Spleen (tissue), 11 donors: ENCODE data around the gene SASH1. TPM values are rescaled to one million over a fixed set of nuclear protein-coding genes. Genes with fewer than 3 reads are reported as not detected.

Experiments
- DNase-seq: peaks from one replicate; pipeline ENCODE4 v3.0.0-alpha.2; 2020
- H3K27ac ChIP-seq, 8 donors: fragments of 200-600 bp; sonication (generic) in 7 of 8; 1 replicate in 4 of 8; 2 replicates in 4 of 8; pipeline versions ENCODE4 v1.5.0 to v1.8.0; 2016 to 2021; ENCODE audit warnings: inconsistent platforms in 4 of 8, mild to moderate bottlenecking in 4 of 8, moderate library complexity in 1 of 8
- H3K27me3 ChIP-seq, 7 donors: fragments of 200-600 bp; sonication (generic) in 6 of 7; replicated peaks in 1 of 7; 1 replicate in 4 of 7; 2 replicates in 3 of 7; pipeline versions ENCODE4 v1.5.0 to v1.8.0; 2016 to 2021; ENCODE audit warnings: inconsistent platforms in 3 of 7, mild to moderate bottlenecking in 1 of 7
- H3K36me3 ChIP-seq, 6 donors: fragments of 200-600 bp; sonication (generic) in 5 of 6; 1 replicate in 4 of 6; 2 replicates in 2 of 6; pipeline versions ENCODE4 v1.5.0 to v1.8.0; 2016 to 2021; ENCODE audit warnings: inconsistent platforms in 2 of 6
- H3K4me1 ChIP-seq, 6 donors: fragments of 200-600 bp; sonication (generic) in 5 of 6; 1 replicate in 3 of 6; 2 replicates in 3 of 6; pipeline versions ENCODE4 v1.5.0 to v1.8.0; 2016 to 2021; ENCODE audit warnings: inconsistent platforms in 3 of 6
- H3K4me3 ChIP-seq, 8 donors: fragments of 200-600 bp; sonication (generic) in 7 of 8; 1 replicate in 4 of 8; 2 replicates in 4 of 8; pipeline versions ENCODE4 v1.5.0 to v1.8.0; 2016 to 2021; ENCODE audit warnings: inconsistent platforms in 4 of 8, mild to moderate bottlenecking in 4 of 8, moderate library complexity in 2 of 8
- H3K9me3 ChIP-seq, 8 donors: fragments of 200-600 bp; sonication (generic) in 7 of 8; 1 replicate in 4 of 8; 2 replicates in 4 of 8; pipeline versions ENCODE4 v1.5.0 to v1.8.0; 2016 to 2021; ENCODE audit warnings: inconsistent platforms in 4 of 8
- POLR2A ChIP-seq, 3 donors: fragments of 450-650 bp; IDR thresholded peaks; one replicate each; pipeline ENCODE4 v1.5.1; 2017; ENCODE audit warnings: antibody characterized with exemption in 3 of 3, mild to moderate bottlenecking in 1 of 3
- POLR2AphosphoS5 ChIP-seq, 3 donors: sonication (generic); formaldehyde crosslinking; IDR thresholded peaks; one replicate each; pipeline ENCODE4 v1.5.1; 2017; ENCODE audit warnings: antibody characterized with exemption in 3 of 3
- WGBS, 5 donors: extraction: QIAGEN DNeasy Blood & Tissue Kit in 3 of 5; methylation state at CpG; one replicate each; pipeline versions ENCODE4 v1.1.5 to v1.1.7; 2013 to 2018; 5-methylcytosine and 5-hydroxymethylcytosine counted together
- intact Hi-C: fragments of 100-400 bp; cut with DNase I; formaldehyde crosslinking; loops from one replicate; pipeline ENCODE4 v1.15.0; 2023; ENCODE audit warnings: low total_unique reads
- polyA plus RNA-seq, 3 donors: library from polyadenylated mRNA; stranded (reverse); fragments of 200-250 nt; gene quantifications; one replicate each; pipeline ENCODE4 v1.2.1, GENCODE V29; 2013
- total RNA-seq, 7 donors: library from RNA; depleted of rRNA in 3 of 7; stranded (reverse); fragments of >200 nt in 3 of 7; fragmentation: NEBNext Ultra II Directional in 4 of 7; extraction: Animal tissue kit (Norgen Biotek cat#: 25700) in 4 of 7; gene quantifications; one replicate each; pipeline versions ENCODE4 v1.1.0 to v1.2.1, GENCODE V29; 2016 to 2021
- TF ChIP-seq, protein P1 (sequence below), 11 experiments: fragments of 200-600 bp in 7 of 11; fragments of 450-650 bp in 4 of 11; sonication (generic) in 4 of 11; IDR thresholded peaks in 8 of 11; conservative IDR thresholded peaks in 3 of 11; 1 replicate in 7 of 11; 2 replicates in 4 of 11; pipeline versions ENCODE4 v1.4.0 to v1.8.0; 2016 to 2021; ENCODE audit warnings: antibody characterized with exemption in 11 of 11, inconsistent platforms in 4 of 11, mild to moderate bottlenecking in 1 of 11
- donor health status: healthy with polysubstance abuse.
- donor health status: DM: no; HTN: no; CAD: no; lungs with moderate emphysema.
- donor health status: DM: no; HTN: no; CAD: no.
- donor health status: Bipolar disorder and iron deficiency.
- donor health status: healthy.
- donor health status: DM: no; HTN: no; CAD: no.
- donor health status: DM: yes; HTN: yes; CAD: no.

SASH1 gene
- total and polyA plus RNA-seq, 10 donors, result 3.9 to 103 (median 57.9) TPM

DNA sequence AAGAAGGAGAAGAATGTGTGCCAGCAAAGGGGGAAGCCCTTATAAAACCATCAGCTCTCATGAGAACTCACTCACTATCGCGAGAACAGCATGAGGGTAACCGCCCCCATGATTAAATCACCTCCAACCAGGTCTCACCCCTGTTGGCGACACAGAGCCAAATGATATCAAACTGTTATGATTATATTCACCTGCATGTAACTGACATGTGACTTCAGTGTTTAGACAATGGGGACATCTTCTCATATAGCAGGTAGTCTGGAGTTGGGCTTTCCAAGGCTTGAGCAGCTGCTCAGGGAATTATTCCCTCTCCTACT is 115.2 kb downstream of the SASH1 start:
- WGBS, 5 donors, result 83 to 97% (median 90%) methylated on average over 4 of the region's 4 CpGs
- TF ChIP-seq, protein P1, sequence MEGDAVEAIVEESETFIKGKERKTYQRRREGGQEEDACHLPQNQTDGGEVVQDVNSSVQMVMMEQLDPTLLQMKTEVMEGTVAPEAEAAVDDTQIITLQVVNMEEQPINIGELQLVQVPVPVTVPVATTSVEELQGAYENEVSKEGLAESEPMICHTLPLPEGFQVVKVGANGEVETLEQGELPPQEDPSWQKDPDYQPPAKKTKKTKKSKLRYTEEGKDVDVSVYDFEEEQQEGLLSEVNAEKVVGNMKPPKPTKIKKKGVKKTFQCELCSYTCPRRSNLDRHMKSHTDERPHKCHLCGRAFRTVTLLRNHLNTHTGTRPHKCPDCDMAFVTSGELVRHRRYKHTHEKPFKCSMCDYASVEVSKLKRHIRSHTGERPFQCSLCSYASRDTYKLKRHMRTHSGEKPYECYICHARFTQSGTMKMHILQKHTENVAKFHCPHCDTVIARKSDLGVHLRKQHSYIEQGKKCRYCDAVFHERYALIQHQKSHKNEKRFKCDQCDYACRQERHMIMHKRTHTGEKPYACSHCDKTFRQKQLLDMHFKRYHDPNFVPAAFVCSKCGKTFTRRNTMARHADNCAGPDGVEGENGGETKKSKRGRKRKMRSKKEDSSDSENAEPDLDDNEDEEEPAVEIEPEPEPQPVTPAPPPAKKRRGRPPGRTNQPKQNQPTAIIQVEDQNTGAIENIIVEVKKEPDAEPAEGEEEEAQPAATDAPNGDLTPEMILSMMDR (IDR thresholded peaks at IDR 0.05 in 8 of 11, conservative IDR thresholded peaks at IDR 0.05 in 3 of 11), result no peak
- TF ChIP-seq POLR2A (IDR thresholded peaks at IDR 0.05), result no peak

DNA sequence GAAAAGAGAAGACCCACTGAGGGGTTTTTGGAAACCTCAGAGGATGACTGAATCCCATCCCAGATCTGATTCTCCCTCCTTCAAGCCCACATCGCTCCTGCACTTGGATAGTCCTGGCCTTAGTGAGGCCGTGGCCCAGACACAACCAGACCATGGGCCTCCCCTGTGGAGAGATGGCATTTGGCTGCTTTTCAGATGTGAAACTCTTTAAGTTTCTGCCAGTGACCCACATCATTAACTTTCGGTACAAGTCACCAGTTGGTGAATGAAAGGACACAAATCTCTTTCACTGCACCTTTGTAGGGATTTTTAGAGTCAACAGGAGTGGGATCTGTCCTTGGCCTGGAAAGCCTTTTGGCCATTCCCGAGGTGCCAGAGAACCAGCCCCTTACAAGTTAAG is 116.6 kb downstream of the SASH1 start:
- peak overlapping the region in 1 of 8 donors; percentile 16 for H3K27ac ChIP-seq
- H3K4me3 ChIP-seq, result no peak overlapping the region
- DNase-seq, result no peak
- intact Hi-C loops, result no loop called here
- H3K4me1 ChIP-seq, result peaks cover 0 to 7% (median 1%) of the 10 kb centered on the region in 6 donors
- TF ChIP-seq, protein P1 (IDR thresholded peaks at IDR 0.05 in 8 of 11, conservative IDR thresholded peaks at IDR 0.05 in 3 of 11), result no peak
- no peak for TF ChIP-seq POLR2A (IDR thresholded peaks at IDR 0.05)
- TF ChIP-seq POLR2AphosphoS5 (IDR thresholded peaks at IDR 0.05), result no peak
- no peaks in the 10 kb centered on the region for H3K27me3 ChIP-seq
- no peaks in the 10 kb centered on the region for H3K36me3 ChIP-seq
- WGBS, 5 donors, result 82 to 94% (median 86%) methylated on average over 4 of the region's 4 CpGs
- H3K9me3 ChIP-seq, result no peaks in the 10 kb centered on the region

More for the DNA sequence above, 115.2 kb downstream of the SASH1 start:
- Histone ChIP-seq H3K4me3 (no peak overlapping the region), H3K27ac (no peak overlapping the region), H3K4me1 (peaks cover 0 to 8% (median 0%) of the 10 kb centered on the region in 6 donors), H3K9me3 (no peaks in the 10 kb centered on the region), H3K36me3 (no peaks in the 10 kb centered on the region), H3K27me3 (no peaks in the 10 kb centered on the region)
- intact Hi-C loops, result no loop called here
- DNase-seq, result no peak

DNA sequence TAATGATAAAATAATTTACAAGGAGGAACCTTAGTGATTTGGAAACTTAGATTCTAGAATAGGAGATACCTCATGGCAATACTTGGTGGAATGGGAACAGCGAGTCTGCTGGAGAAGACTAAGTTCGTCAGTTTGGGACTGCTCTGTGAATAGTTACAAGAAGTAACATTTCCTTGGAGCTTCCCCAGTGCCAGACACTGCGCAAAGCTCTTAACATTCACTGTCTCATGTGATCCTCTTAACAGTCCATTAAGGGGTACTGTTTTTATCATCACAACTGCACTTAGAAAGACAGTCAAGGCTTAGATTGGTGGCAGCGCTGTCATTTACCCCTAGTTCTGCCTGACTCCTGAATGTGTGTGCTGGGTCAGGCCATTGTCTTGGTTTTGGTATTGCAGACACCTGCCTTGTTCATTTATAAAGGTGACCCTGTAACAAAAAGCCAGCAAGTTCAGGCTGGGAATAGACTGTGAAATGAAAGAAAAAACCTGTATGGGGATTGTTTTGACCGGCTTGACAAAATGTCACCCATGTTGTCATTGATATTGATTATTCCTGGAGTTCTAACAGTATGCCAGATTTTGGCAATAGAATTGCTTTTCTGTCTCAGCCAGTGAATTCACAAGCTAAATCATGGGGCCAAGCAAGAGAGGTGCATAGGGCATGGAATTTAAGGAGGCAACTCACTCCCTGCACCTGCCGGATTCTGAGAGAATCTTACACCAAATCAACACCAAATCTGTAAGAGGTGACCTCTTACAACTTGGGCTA is 118.4 kb downstream of the SASH1 start:
- Histone ChIP-seq H3K4me1 (peaks cover 0 to 24% (median 12%) of the 10 kb centered on the region in 6 donors), H3K4me3 (no peak overlapping the region), H3K36me3 (no peaks in the 10 kb centered on the region), H3K27me3 (no peaks in the 10 kb centered on the region), H3K27ac (peak overlapping the region in 2 of 8 donors; percentile 22 to 31), H3K9me3 (no peaks in the 10 kb centered on the region)
- 88 to 96% (median 93%) methylated on average over 6 of the region's 6 CpGs for WGBS, 5 donors
- TF ChIP-seq POLR2A (IDR thresholded peaks at IDR 0.05) (no peak), POLR2AphosphoS5 (IDR thresholded peaks at IDR 0.05) (no peak)
- TF ChIP-seq, protein P1 (IDR thresholded peaks at IDR 0.05 in 8 of 11, conservative IDR thresholded peaks at IDR 0.05 in 3 of 11), result no peak
- intact Hi-C loops, result loop anchor here (10.0 kb wide), 1 partner anchor 286 kb away; no protein-coding TSS in a partner anchor
- DNase-seq, result no peak

DNA sequence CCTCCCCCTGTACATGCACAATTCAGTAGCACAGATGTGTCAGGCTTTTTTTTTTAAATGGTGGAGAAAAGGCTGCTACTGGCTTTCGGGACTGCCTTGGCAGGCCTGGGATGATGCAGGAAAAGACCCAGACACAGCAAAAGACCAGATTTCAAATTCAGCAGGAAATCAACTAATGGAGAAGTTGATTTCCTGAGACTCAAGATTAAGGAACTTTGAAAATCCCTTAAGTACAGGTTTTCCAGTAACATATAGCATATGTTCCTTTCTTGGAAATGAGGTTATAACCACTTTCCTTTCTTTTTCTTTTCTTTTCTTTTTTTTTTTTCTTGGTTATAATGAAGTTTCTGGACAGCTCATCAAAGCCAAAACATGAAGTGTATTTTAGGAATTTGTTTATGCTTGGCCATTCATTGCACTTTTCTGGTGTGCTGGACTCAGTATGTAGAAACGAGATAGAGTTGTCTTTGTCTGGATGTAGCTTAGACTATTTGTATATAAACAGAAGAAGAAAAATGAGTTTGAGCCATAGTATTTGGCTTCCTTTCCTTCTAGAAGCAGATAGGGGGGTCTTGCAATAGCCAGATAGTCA is 119.4 kb downstream of the SASH1 start:
- no peaks in the 10 kb centered on the region for H3K36me3 ChIP-seq
- H3K9me3 ChIP-seq, result no peaks in the 10 kb centered on the region
- TF ChIP-seq POLR2AphosphoS5 (IDR thresholded peaks at IDR 0.05) (no peak), POLR2A (IDR thresholded peaks at IDR 0.05) (no peak)
- TF ChIP-seq, protein P1 (IDR thresholded peaks at IDR 0.05 in 8 of 11, conservative IDR thresholded peaks at IDR 0.05 in 3 of 11), result no peak
- 55 to 73% (median 68%) methylated on average over 2 of the region's 2 CpGs for WGBS, 5 donors
- intact Hi-C loops, result loop anchor here (10.0 kb wide), 1 partner anchor 287 kb away; no protein-coding TSS in a partner anchor
- H3K4me3 ChIP-seq, result no peak overlapping the region
- no peak for DNase-seq
- H3K4me1 ChIP-seq, result peaks cover 0 to 29% (median 14%) of the 10 kb centered on the region in 6 donors
- H3K27ac ChIP-seq, result peak overlapping the region in 1 of 8 donors; percentile 22
- H3K27me3 ChIP-seq, result no peaks in the 10 kb centered on the region
